Measurements from ENCODE around the gene NFKBIL1.
"Not testable (repeated sequence)": the region's sequence is repeated elsewhere in the genome, so short reads cannot be mapped to it uniquely, and the experiment has no call there.

Gene NFKBIL1, protein sequence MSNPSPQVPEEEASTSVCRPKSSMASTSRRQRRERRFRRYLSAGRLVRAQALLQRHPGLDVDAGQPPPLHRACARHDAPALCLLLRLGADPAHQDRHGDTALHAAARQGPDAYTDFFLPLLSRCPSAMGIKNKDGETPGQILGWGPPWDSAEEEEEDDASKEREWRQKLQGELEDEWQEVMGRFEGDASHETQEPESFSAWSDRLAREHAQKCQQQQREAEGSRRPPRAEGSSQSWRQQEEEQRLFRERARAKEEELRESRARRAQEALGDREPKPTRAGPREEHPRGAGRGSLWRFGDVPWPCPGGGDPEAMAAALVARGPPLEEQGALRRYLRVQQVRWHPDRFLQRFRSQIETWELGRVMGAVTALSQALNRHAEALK

DNA sequence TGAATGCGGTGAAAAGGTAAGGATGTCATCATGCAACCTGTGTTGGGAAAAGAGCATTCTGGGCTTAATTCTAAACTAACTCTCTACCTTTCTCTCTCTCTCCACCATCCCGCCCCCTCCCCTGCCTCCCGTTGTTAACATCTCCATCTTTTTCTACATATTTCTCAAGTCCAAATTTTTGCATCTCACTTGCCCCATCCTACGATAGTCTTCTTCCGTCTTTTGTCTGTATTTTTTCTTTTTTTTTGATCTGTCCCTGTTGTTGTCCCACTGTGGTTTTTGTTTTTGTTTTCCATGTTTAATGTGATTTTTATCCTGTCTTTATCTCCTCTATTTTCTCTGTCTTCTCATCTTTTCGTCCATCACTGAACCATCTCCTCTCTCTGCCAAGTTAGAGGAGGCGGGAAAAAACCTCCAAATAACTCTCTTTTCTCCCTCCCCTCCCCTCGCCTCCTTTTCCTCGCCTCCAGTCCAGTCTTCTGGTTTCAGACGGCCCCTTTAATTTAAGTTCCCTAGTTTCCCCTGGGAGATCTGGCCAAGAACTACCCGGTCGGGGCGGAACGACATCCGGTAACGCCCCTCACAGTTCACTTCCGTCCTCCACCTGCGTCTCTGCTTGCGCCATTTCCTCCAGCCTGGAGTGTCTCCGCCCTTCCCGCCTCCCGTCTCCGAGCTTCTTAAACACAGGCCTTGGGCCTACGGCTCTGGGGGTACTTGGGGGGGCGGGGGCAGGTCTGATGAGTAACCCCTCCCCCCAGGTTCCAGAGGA, at the start of gene NFKBIL1:
Gene NFKBIL1, plus strand, starts transcription at position 651 of the 769 bp plus-strand sequence. Its CDS starts 87 bp downstream, at position 738.
- peak; percentile 86 for DNase-seq (ENCODE audit: low read depth)

DNA sequence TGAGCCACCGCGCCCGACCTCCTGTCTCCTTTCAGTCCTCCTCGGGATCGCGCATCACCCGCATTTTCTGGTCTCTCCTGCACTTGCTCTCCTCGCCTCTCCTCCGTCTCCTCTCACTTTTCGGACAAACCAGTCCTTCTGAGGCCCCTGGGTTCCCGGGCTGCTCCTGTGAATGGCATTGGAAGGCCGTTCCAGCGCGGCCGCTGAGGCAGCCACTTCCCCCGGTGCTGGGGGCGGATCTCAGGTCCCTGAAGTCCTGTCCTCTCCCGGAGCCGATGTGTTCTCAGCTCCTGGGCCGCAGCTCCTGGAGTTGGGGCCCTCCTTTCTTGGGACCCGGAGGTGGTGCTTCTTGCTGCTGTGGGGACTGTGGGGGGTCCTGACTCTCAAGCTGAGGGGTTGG, 48.7 kb upstream of the NFKBIL1 start:
- DNase-seq (ENCODE audit: low read depth) = no peak

DNA sequence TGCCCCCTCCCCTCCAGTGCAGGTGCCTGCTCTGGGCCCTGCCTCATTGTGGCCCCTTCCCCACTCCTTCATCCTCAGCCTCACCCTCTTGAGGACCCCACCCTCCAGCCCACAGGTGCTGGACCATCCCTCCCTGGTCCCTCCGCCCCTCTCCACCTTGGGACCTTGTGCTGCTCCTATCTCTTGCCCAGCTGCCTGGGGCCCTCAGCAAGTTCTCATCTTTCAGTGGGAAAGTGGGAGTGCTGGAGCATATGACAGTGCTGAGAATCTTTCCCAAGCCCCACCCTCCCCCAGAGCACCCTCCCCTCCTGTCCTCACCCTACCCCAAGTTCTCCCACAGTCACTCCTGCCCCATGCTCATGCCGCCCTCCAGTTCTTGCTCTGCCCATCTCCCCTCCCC, 47.8 kb upstream of the NFKBIL1 start:
- DNase-seq (ENCODE audit: low read depth) = not testable (repeated sequence)

DNA sequence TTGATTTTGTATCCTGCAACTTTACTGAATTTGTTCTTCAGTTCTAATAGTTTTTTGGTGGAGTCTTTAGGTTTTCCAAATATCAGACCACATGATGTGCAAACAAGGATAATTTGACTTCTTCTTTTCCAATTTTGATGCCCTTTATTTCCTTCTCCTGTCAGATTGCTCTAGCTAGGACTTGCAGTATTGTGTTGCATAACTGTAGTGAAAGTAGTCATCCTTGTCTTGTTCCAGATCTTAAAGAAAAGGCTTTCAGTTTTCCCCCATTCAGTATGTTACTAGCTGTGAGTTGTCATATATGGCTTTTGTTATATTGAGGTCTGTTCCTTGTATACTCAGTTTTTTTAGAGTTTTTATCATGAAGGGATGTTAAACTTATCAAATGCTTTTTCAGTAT, 44.8 kb upstream of the NFKBIL1 start:
- DNase-seq (ENCODE audit: low read depth) = no peak

DNA sequence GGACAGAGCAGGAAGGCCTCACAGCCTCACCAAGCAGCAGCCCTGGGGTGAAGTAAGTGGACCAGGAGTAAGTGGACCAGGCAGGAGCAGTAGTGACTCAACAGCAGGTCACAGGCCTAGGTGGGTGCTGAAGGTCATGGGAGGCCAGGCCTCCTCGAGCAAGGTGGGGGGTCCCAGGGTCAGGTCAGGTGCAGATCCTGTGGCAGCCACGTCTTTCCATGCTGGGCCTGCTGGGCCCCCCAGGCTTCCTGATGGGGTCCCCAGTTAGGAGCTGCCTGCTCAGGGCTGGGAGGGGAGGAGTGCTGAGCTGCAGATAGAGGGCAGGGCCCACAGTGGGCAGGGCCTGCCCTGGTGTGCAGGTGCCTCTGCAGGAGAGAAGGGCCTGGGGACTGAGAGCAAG, 38.4 kb upstream of the NFKBIL1 start:
- not testable (repeated sequence) for DNase-seq (ENCODE audit: low read depth)

DNA sequence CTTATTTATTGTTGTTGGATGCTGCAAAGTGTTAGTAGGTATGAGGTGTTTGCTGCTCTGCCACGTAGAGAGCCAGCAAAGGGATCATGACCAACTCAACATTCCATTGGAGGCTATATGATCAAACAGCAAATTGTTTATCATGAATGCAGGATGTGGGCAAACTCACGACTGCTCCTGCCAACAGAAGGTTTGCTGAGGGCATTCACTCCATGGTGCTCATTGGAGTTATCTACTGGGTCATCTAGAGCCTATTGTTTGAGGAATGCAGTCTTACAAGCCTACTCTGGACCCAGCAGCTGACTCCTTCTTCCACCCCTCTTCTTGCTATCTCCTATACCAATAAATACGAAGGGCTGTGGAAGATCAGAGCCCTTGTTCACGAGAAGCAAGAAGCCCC, 37.4 kb upstream of the NFKBIL1 start:
- DNase-seq (ENCODE audit: low read depth) = no peak

DNA sequence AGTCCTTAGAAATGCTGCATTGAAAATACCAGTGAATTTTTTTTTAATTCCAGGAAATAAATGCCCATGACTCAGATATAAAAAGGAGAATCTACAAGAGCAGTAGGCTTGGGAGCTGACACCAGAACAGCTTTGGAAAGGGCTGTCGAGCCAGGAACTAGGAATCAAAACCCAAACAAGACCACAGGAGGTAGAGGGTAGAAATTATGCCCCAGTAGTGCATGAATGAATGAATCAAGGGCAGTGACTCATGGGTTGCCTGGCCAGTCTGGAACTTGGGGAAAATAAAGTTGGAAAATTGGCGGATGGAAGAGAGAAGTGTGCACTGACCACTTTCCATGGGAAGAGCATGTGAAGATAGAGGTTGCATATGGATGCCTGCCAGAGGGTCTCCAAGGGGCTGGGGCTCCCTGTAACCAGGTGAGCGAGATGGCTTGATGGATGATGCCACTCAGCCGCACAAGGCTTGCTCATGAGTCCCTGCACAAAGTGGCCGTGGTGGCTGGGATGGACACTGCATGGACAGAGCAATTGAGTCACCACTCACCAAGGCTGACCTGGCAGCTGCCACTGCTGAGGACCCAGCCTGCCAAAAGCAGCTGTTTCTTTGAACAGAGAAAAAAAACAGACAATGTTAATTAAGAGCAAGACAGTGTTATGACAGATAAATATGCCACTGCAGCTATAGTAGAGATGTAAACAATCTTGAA, 33.8 kb upstream of the NFKBIL1 start:
- no peak for DNase-seq (ENCODE audit: low read depth)

DNA sequence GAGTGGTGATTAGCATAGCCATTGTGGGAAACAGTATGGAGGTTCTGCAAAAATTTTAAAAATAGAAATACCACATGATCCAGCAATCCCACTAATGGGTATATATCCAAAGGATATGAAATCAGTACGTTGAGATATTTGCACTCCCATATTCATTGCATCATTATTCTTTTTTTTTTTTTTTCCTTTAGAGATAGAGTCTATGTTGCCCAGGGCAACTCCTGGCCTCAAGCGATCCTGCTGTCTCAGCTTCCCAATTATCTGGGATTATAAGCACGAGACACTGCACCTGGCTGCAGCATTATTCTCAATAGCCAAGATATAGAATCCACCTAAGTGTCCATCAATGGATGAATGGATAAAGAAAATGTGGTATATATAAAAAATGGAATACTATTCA, 25.6 kb upstream of the NFKBIL1 start:
- no peak for DNase-seq (ENCODE audit: low read depth)

DNA sequence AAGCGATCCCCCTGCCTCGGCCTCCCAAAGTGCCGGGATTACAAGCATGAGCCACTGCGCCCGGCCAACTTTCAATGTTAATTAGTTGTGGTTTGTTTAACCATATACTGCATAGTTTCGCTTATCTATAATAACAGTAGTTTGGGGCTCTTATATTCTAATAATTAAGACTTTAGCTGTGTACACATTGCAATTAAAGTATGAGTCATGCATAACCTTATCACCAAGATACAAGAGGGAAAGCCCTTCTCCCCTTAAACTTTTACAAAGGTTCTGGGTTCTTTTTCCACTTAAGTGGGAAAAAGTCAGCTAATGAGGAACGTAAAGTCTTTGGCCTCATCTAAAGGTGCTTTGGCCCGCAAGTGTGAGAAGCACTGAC, 21.9 kb upstream of the NFKBIL1 start:
- no peak for DNase-seq (ENCODE audit: low read depth)

DNA sequence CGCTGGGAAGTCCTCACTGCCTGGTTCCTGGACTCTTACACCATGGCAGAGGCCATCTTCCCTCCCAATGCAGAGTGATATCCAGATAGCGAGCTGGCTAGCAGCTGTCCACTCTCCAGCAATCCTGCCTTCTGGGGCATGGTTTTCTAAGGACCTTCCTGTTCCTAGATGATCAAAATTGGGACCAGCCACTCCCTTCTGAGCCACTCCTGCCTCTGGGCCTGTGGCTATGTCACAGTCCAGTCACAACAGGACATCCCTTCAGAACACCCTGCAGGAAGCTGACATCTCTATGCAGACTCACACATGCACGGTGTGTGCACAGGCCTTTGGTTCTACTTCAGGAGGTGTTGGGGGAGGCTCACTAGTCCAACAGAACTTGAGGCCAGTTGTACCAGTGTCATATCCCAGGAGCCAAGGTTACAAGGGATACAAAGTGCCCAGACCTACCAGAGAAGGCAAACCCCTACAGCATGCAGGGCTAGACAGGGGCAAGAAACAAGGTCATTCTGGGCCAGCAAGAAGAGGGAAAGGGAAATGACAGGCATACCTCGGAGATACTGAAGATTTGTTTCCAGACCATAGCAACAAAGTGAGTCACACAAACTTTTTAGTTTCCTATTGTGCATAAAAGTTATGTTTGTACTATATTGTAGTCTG, 21.3 kb upstream of the NFKBIL1 start:
- DNase-seq (ENCODE audit: low read depth) = no peak

DNA sequence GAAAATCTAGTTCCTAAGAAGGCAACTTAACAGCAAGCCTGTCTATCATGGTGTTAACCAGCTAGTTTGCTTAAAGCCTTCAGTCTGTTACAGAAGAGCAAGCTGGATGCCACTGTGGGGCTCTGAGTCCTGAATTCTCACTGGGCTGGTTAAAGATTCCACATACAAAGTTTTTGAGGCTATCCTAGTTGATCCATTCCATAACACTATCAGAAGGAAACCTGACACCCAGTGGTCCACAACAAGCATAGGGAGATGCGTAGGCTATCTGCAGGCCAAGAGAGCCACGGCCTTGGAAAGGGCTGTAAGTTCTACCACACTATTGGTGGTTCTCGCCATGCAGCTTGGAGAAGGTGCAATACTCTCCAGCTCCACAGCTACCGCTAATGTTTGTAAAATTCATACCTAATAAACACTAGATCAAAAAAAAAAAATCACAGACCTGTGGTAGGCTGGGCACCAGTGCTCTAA, 19.1 kb upstream of the NFKBIL1 start:
- DNase-seq (ENCODE audit: low read depth) = no peak

DNA sequence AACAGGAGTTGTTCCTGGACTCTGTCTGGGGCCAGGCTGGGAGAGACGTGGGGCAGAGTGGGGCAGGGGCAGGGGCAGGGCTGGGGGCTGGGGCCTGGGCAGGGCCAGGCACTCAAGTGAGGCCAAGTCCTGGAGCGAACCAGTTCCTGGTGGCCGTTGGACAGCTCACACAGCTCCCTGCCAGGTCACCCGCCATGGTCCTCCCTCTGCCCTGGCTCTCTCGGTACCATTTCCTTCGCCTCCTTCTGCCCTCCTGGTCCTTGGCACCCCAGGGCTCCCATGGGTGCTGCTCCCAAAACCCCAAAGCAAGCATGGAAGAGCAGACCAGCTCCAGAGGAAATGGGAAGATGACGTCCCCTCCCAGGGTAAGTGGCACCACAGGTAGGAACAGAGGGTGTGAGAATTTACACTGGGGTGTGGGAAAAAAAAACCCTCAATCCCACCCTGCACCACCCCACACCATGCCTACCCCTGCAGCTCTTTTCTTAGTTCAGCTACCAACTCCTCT, 18.5 kb upstream of the NFKBIL1 start, which contains the start of gene MCCD1:
Gene MCCD1, plus strand, starts transcription at position 142 of the 508 bp plus-strand sequence. Its CDS starts 53 bp downstream, at position 195.
- no peak for DNase-seq (ENCODE audit: low read depth)

DNA sequence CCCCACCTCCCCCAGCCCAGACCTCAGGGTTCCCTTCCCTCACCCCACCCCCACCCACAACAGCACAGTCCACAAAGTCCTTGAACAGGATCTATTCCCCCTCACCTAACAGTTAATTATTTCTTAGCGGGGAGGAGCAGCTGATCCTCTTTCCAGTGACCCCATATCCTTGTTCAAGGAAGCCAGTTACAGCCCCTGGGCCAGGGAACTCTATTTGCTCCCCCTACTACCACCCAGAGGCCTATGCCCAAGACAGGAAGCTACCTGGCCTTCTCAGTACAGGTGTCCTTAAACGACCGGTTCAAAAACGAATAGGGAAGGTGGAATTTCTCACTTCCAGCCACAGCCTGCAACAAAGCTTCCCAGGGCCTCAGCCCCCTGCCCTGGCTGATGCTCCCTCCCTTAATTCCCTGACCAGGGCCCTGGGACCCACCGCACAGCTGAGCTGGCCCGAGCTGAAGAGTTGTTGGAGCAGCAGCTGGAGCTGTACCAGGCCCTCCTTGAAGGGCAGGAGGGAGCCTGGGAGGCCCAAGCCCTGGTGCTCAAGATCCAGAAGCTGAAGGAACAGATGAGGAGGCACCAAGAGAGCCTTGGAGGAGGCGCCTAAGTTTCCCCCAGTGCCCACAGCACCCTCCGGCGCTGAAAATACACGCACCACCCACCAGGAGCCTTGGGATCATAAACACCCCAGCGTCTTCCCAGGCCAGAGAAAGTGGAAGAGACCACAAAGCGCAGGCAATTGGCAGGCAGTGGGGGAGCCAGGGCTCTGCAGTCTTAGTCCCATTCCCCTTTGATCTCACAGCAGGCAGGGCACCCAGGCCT, 17.9 kb upstream of the NFKBIL1 start:
- DNase-seq (ENCODE audit: low read depth) = no peak

DNA sequence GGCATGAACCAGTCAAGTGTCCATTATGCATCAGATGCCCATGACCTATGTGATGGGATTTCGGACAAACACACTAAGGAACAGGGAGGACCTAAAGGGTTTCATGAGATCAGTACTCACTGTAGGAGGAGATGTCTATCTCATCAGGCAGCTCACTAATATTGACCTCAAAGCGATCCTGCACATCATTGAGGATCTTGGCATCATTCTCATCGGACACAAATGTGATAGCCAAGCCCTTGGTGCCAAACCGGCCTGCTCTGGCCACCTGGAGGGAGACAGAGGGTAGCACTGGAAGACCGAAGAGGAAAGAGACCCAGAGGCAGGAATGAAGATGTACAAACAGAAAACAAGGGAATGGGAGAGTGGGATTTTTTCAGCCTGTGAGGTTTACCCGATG, 16.7 kb upstream of the NFKBIL1 start:
- DNase-seq (ENCODE audit: low read depth) = no peak

DNA sequence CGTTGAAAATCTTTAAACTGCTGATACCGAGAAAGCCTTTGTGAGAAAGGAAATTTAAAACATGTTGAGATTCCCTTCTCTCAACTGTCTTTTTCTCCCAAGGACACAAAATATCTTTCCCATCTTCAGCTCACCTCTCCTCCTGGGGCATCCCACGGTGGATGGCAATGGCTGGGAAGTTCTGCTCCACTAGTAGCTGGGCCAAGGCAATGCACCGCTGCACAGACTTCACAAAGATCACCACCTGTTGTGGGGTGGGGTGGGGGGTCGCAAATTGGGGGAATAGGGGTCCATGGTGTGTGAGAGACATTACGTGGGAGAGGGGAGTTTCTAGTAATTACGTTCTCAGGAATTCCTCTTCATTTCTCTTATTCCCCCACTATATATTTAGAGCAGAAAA, 16.2 kb upstream of the NFKBIL1 start:
- no peak for DNase-seq (ENCODE audit: low read depth)

DNA sequence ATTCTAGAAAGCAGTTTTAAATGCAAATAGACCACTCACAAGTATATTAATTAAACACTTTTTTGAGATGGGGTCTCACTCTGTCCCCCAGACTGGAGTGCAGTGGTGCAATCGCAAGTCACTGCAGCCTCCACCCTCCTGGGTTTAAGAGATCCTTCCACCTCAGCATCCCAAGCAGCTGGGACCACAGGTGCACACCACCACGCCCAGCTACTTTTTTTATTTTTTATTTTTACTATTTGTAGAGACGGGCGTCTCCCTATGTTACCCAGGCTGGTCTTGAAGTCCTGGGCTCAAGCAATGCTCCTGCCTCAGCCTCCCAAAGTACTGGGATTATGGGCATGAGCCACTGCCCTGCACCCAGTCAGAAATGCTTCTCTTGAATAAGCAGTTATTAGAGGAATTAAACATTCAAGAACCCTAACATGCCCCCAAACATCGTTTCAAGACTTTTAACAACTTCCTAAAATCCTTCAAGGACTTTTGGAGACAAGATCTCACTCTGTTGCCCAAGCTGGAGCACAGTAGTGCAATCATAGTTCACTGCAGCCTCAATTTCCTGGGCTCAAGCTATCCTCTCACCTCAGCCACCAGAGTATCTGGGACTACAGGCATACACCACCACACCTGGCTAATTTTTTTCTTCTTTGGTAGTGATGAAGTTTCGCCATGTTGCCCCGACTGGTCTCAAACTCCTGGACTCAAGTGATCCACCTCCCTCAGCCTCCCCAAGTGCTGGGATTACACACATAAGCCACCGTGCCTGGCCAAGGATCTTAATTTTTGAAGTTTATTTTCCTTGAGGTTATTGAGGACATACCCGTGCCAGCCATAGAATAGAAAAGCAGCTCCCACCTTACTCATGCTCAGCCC, 15.4 kb upstream of the NFKBIL1 start:
- DNase-seq (ENCODE audit: low read depth) = no peak

DNA sequence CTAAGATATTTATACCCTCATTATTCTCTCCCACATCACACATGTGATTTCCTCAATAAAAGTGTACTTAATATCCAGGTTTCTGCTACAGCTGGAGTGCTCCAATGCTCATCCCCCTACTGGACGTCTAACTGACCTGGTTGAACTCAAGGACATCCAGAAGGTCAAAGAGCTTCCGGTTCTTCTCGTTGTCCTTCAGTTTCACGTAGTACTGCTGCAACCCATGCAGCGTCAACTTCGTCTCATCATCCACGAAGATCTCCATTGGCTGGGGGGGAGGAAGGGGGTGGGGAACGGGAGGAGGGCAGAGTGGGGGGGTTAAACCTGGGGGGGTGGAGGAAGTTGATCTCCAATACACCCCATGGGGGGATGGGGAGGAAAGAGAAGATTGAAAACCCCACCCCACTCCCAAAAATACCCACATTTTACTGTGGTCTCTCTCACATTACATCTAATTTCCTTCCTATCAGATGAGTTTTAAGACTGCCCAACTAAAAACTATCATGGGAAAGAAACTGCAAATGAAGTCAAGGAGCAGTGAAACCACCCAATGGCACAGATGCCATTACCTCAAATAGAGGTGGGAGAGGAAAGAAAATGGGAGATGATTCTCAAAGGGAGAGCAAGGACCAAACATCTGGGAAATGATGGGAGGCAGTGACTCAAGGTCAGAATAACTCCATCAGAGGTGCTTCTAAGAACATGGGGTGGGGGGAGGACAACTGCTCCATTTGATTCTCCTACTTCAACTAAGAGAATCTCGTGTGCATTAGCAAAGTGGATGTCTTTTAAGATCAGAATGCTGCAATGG, 14.6 kb upstream of the NFKBIL1 start:
- no peak for DNase-seq (ENCODE audit: low read depth)

DNA sequence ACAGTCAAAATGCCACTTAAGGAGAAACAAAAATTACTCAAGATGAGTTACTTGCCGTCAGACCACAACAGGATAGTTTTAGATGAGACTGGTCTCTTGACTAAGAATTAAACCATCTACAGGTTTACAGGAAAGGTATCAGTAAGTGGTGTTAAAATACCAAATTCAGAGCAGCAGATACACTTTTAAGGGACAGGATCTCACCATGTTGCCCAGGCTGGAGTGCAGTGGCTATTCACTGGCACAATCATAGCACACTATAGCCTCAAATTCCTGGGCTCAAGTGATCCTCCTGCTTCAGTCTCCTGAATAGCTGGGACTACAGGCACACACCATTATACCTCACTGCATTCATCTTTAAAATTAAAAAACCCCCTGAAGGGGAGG, 14.0 kb upstream of the NFKBIL1 start:
- no peak for DNase-seq (ENCODE audit: low read depth)

DNA sequence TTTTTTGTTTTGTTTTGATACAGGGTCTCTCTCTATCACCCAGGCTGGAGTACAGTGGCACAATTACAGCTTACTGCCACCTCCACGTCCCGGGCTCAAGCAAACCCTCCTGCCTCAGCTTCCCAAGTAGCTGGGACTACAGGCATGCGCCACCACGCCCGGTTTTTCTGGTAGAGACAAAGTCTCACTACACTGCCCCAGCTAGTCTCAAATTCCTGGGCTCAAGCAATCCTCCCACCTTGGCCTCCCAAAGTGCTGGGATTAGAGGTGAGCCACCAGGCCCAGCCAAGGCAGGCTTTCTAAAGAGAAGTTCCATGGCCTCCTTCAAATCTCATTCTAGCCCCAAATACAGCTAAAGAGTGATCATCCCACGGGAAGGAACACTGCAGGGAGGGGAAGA, 13.4 kb upstream of the NFKBIL1 start:
- no peak for DNase-seq (ENCODE audit: low read depth)
